GM19023 (cell line): ENCODE measurements around the gene ADNP2.

Source experiments
- ATAC-seq: cut with Tn5 transposase; IDR thresholded peaks from one replicate; pipeline ENCODE4 v1.9.1; 2021; ENCODE audit warnings: mild to moderate bottlenecking, moderate library complexity; ENCODE audit not compliant: unreplicated experiment

Gene ADNP2

GRCh38 chr18:80169607-80170006, 60.5 kb downstream of the ADNP2 start:
- ATAC-seq = no peak

GRCh38 chr18:80170395-80171053, 61.5 kb downstream of the ADNP2 start:
- ATAC-seq = no peak

GRCh38 chr18:80171054-80171872, 62.2 kb downstream of the ADNP2 start:
- no peak for ATAC-seq

GRCh38 chr18:80172056-80172455, 63.0 kb downstream of the ADNP2 start:
- no peak for ATAC-seq

GRCh38 chr18:80173060-80173459, 64.0 kb downstream of the ADNP2 start:
- ATAC-seq = no peak

GRCh38 chr18:80175451-80176204, 66.6 kb downstream of the ADNP2 start:
- ATAC-seq = no peak

- ATAC-seq = no peak
These were observed 67.4 kb downstream of the ADNP2 start for GRCh38 chr18:80176334-80177073.

- no peak for ATAC-seq
These were observed 68.1 kb downstream of the ADNP2 start for GRCh38 chr18:80177128-80177527.

- ATAC-seq = no peak
These were observed 70.1 kb downstream of the ADNP2 start for GRCh38 chr18:80178935-80179818.

GRCh38 chr18:80179857-80180558, 70.9 kb downstream of the ADNP2 start:
- ATAC-seq = peak; percentile 43

- ATAC-seq = no peak
These were observed 71.9 kb downstream of the ADNP2 start for GRCh38 chr18:80180778-80181564.

- ATAC-seq = no peak
These were observed 72.8 kb downstream of the ADNP2 start for GRCh38 chr18:80181642-80182461.

GRCh38 chr18:80182855-80183254, 73.8 kb downstream of the ADNP2 start:
- no peak for ATAC-seq

GRCh38 chr18:80183273-80184050, 74.4 kb downstream of the ADNP2 start:
- no peak for ATAC-seq

GRCh38 chr18:80184243-80184772, 75.2 kb downstream of the ADNP2 start:
- no peak for ATAC-seq

GRCh38 chr18:80185545-80185944, 76.5 kb downstream of the ADNP2 start:
- no peak for ATAC-seq
